Caco-2 (cell line): Measurements from ENCODE around the gene STOML1. TPM values are rescaled to one million over a fixed set of nuclear protein-coding genes. Genes with fewer than 3 reads are reported as not detected.

Experiments used
- BruUV-seq: library from RNA; stranded (reverse); fragments of 400-500 nt; replicated peaks from 2 replicates; lab custom pipeline; 2021; lab: Mats Ljungman, UMichigan
- CTCF ChIA-PET: fragments of 300-600 bp; sonication (Branson Sonifier 250); formaldehyde crosslinking; loops from one replicate; lab custom pipeline; 2022; ENCODE audit warnings: antibody characterized with exemption; lab: Charles Lee
- POLR2A ChIA-PET: fragments of 300-600 bp; sonication (Branson Sonifier 250); formaldehyde crosslinking; loops from one replicate; lab custom pipeline; 2022; ENCODE audit warnings: antibody characterized with exemption; lab: Charles Lee
- DNase-seq, 2 experiments: peaks; one replicate each; pipeline versions ENCODE4 v3.0.0 to v3.0.0-alpha.2; 2020 to 2022
- H3K27me3 ChIP-seq: replicated peaks from 2 replicates; pipeline ENCODE4 v1.6.0; 2011; ENCODE audit warnings: low read length; ENCODE audit not compliant: control insufficient read depth, insufficient read depth
- H3K36me3 ChIP-seq: 2 replicates; pipeline ENCODE4 v1.5.1; 2011; ENCODE audit warnings: low read length; ENCODE audit not compliant: control insufficient read depth, insufficient read depth
- H3K4me1 ChIP-seq: fragments of 250-450 bp; sonication (Bioruptor Pico); 2 replicates; pipeline ENCODE4 v1.5.1; 2020; ENCODE audit warnings: mild to moderate bottlenecking
- H3K4me3 ChIP-seq: 2 replicates; pipeline ENCODE4 v1.5.1; 2011; ENCODE audit warnings: low read depth, mild to moderate bottlenecking, control low read depth, low read length
- H3K9me3 ChIP-seq: fragments of 250-450 bp; sonication (Bioruptor Pico); 2 replicates; pipeline ENCODE4 v1.5.1; 2020; ENCODE audit warnings: mild to moderate bottlenecking, moderate library complexity
- H3K27ac Mint-ChIP-seq: one replicate; pipeline ENCODE4 v1.8.0; 2022; ENCODE audit warnings: mixed read lengths; ENCODE audit not compliant: unreplicated experiment
- H3K27me3 Mint-ChIP-seq: one replicate; pipeline ENCODE4 v1.8.0; 2022; ENCODE audit warnings: mixed read lengths; ENCODE audit not compliant: insufficient read depth, unreplicated experiment
- H3K36me3 Mint-ChIP-seq: one replicate; pipeline ENCODE4 v1.8.0; 2022; ENCODE audit warnings: mild to moderate bottlenecking, mixed read lengths; ENCODE audit not compliant: insufficient read depth, unreplicated experiment
- H3K4me1 Mint-ChIP-seq: one replicate; pipeline ENCODE4 v1.8.0; 2022; ENCODE audit warnings: low read depth, mixed read lengths; ENCODE audit not compliant: unreplicated experiment
- H3K4me3 Mint-ChIP-seq: one replicate; pipeline ENCODE4 v1.8.0; 2022; ENCODE audit warnings: mild to moderate bottlenecking, moderate library complexity, mixed read lengths; ENCODE audit not compliant: unreplicated experiment
- H3K9me3 Mint-ChIP-seq: one replicate; pipeline ENCODE4 v1.8.0; 2022; ENCODE audit warnings: mixed read lengths; ENCODE audit not compliant: unreplicated experiment
- CTCF ChIP-seq, 2 experiments: fragments of 200-600 bp in 1 of 2; IDR thresholded peaks; 1 replicate in 1 of 2; 2 replicates in 1 of 2; pipeline versions ENCODE4 v1.5.1 to v1.8.0; 2011 to 2022; ENCODE audit warnings: antibody characterized with exemption in 1 of 2, control low read depth in 1 of 2, inconsistent platforms in 1 of 2, low read depth in 1 of 2, low read length in 1 of 2, mild to moderate bottlenecking in 1 of 2, moderate library complexity in 1 of 2; ENCODE audit not compliant: insufficient read depth in 1 of 2, severe bottlenecking in 1 of 2, unreplicated experiment in 1 of 2
- intact Hi-C: fragments of 100-400 bp; cut with micrococcal nuclease; formaldehyde crosslinking; loops from one replicate; pipeline ENCODE4 v1.10.0; 2022; ENCODE audit not compliant: unreplicated experiment
- total RNA-seq: library from RNA; stranded (reverse); gene quantifications from 2 replicates; pipeline ENCODE4 v1.2.3, GENCODE V29; 2022

STOML1 gene
- total RNA-seq, 1 experiment from 2014 or later: 7.6 TPM

GRCh38 chr15:73952171-73952912 lies 39.8 kb downstream of the STOML1 start:
- POLR2A ChIA-PET: no interaction called here
- no TSS peak for BruUV-seq
- H3K4me1 Mint-ChIP-seq: peaks cover 6% of the 10 kb centered on the region
- Histone ChIP-seq H3K36me3 (no peaks in the 10 kb centered on the region), H3K9me3 (no peaks in the 10 kb centered on the region), H3K4me3 (no peak overlapping the region), H3K4me1 (no peaks in the 10 kb centered on the region), H3K27me3 (no peaks in the 10 kb centered on the region)
- H3K9me3 Mint-ChIP-seq: no peaks in the 10 kb centered on the region
- no peak overlapping the region for H3K27ac Mint-ChIP-seq
- CTCF ChIA-PET: interaction anchor here (1.8 kb wide), 1 partner anchor 20 kb away, joined by 32 read pairs; no protein-coding TSS in a partner anchor
- no peak for DNase-seq
- no peak for TF ChIP-seq CTCF (IDR thresholded peaks at IDR 0.05; ENCODE audit: insufficient read depth in 1 of 2, low read depth in 1 of 2, low read length in 1 of 2, severe bottlenecking in 1 of 2, unreplicated experiment in 1 of 2)
- H3K4me3 Mint-ChIP-seq: no peak overlapping the region
- no peaks in the 10 kb centered on the region for H3K36me3 Mint-ChIP-seq
- H3K27me3 Mint-ChIP-seq: no peaks in the 10 kb centered on the region
- intact Hi-C loops: no loop called here

- Histone ChIP-seq H3K9me3 (no peaks in the 10 kb centered on the region), H3K36me3 (no peaks in the 10 kb centered on the region), H3K4me1 (no peaks in the 10 kb centered on the region), H3K4me3 (no peak overlapping the region), H3K27me3 (no peaks in the 10 kb centered on the region)
- POLR2A ChIA-PET: no interaction called here
- H3K27me3 Mint-ChIP-seq: no peaks in the 10 kb centered on the region
- intact Hi-C loops: loop anchor here (1.0 kb wide), 1 partner anchor 13 kb away; no protein-coding TSS in a partner anchor
- no peak overlapping the region for H3K4me3 Mint-ChIP-seq
- no peak for TF ChIP-seq CTCF (IDR thresholded peaks at IDR 0.05; ENCODE audit: insufficient read depth in 1 of 2, low read depth in 1 of 2, low read length in 1 of 2, severe bottlenecking in 1 of 2, unreplicated experiment in 1 of 2)
- no peak for DNase-seq
- peaks cover 6% of the 10 kb centered on the region for H3K4me1 Mint-ChIP-seq
- no peak overlapping the region for H3K27ac Mint-ChIP-seq
- H3K9me3 Mint-ChIP-seq: no peaks in the 10 kb centered on the region
- no peaks in the 10 kb centered on the region for H3K36me3 Mint-ChIP-seq
- CTCF ChIA-PET: interaction anchor here (0.7 to 1.8 kb wide), 12 partner anchors 9 to 626 kb away, joined by 3 to 32 read pairs (median 6); partner anchors contain the start of gene PML
- no TSS peak for BruUV-seq
Measured at GRCh38 chr15:73951601-73952000, 40.5 kb downstream of the STOML1 start.

- H3K4me3 ChIP-seq: no peak overlapping the region
- H3K9me3 Mint-ChIP-seq: no peaks in the 10 kb centered on the region
- peak; percentile 80 to 84 for DNase-seq
- intact Hi-C loops: loop anchor here (1.0 kb wide), 1 partner anchor 13 kb away; no protein-coding TSS in a partner anchor
- H3K36me3 ChIP-seq: no peaks in the 10 kb centered on the region
- no peaks in the 10 kb centered on the region for H3K4me1 ChIP-seq
- no peaks in the 10 kb centered on the region for H3K27me3 ChIP-seq
- H3K36me3 Mint-ChIP-seq: no peaks in the 10 kb centered on the region
- H3K27me3 Mint-ChIP-seq: no peaks in the 10 kb centered on the region
- no peak overlapping the region for H3K4me3 Mint-ChIP-seq
- POLR2A ChIA-PET: no interaction called here
- BruUV-seq: no TSS peak
- peaks cover 6% of the 10 kb centered on the region for H3K4me1 Mint-ChIP-seq
- no peaks in the 10 kb centered on the region for H3K9me3 ChIP-seq
- peak; percentile 59 to 86 for TF ChIP-seq CTCF (IDR thresholded peaks at IDR 0.05; ENCODE audit: insufficient read depth in 1 of 2, low read depth in 1 of 2, low read length in 1 of 2, severe bottlenecking in 1 of 2, unreplicated experiment in 1 of 2)
- CTCF ChIA-PET: interaction anchor here (0.6 to 1.8 kb wide), 14 partner anchors 8 to 626 kb away, joined by 3 to 32 read pairs (median 5); partner anchors contain the start of gene PML
- no peak overlapping the region for H3K27ac Mint-ChIP-seq
Measured at GRCh38 chr15:73950831-73951561, 41.1 kb downstream of the STOML1 start.
